ENCODE results near the gene PLN.

Gene PLN

GRCh38 chr6:118542184-118542952 lies 5.7 kb upstream of the PLN start:
- no peak for DNase-seq

DNA sequence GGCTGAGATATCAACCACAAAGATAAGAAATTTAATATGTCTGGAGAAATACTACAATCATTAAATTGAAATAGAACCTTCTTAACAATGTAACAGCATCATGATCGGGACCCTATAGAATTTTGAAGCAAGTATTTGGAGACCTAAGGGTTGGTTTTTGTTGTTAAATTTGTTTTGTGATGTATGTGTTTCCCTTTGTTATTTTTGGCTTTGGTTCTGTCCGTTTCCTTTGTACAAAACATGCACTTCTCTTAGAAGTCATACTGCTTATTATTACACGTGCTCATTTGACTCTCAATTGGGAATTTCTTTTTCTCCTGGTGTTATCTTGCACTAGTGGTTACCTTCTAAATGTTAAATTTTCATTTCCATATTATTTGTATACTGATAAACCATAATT lies 4.0 kb upstream of the PLN start:
- no peak for DNase-seq

- no peak for DNase-seq
Measured at GRCh38 chr6:118546164-118546879, 1.8 kb upstream of the PLN start.

GRCh38 chr6:118546880-118547218 lies 1.2 kb upstream of the PLN start:
- no peak for DNase-seq

DNA sequence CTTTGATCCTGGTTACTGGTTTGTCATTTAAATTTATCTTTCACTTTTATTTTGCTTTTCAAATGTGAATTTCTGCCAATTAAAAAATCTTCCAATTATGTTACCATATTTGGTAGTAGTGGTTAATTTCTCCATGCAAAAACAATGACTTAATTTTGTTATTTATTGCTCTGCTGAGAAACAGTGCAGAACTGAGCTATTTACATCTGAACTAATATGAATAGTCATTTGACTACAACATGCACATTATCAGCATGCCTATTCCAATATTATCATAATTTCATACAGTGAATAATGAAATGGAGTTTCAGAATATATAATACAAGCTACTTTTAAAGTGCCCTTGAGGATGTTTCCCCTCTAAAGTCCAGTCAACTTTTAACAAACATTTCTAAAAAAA lies 517 bp downstream of the PLN start:
- no peak for DNase-seq

DNA sequence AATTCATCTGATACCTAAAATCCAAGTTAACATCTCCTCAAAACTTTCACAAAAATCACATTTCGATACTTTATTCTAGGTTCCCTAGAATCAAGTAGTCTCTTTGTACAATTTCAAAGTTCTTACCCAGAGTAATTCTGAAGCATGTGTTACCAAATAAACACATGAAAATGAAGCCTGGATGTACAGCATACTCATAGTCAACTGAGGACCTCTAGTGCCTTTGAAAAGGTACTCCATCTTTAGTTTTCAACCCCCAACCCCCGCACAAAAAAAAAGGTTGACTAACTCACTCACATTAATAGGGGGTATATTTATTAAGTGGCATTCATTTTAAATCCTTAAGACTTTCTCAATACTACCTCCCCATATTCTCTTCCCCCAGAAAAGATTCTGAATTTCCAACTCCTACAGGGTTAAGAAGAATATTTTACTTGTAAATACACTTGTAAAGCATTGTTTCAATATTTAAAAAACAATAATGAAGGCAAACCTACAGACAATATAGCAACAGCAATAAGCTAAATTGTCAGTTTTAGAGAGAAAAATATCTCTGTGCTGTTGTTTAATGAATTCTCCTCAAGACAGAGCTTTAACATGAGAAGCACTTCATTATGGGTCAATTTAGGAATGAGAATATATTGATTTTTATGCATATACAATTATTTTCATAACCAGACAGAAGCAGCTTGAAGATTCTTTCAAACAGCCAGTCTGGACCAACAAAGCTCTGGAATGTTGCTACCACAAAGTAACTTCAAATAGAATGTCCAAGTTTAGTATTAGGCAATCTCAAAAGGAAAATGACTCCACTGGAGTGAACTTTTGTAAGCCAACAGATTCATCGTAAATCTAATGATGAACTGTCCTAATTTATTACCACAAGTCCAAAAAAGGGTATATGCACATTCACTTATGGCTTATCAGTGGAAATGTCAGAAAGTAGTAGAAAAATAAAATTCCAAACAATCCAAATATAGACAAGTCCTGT lies 3.3 kb downstream of the PLN start:
- DNase-seq = no peak

GRCh38 chr6:118553132-118553531 lies 5.0 kb downstream of the PLN start:
- DNase-seq = no peak

DNA sequence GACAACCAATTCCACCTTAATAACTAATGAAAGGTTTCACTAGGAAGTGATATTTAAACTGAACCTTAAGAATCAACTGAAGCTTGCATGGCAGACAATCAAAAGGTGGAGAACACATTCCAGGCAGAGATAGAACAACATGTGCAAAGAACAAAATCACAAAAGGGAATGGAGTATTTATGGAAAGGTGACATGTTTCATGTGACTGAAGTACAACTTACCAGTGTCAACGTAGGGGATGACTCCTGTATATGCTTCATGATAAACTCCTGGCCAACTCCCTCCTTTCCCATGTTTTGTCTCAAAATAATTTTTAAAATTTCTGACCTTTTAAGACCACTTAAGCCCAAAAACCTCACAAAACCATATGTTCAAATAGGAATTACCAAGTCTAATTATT lies 6.6 kb downstream of the PLN start:
- no peak for DNase-seq

- DNase-seq = no peak
Measured at GRCh38 chr6:118558464-118559217, 10.5 kb downstream of the PLN start.

DNA sequence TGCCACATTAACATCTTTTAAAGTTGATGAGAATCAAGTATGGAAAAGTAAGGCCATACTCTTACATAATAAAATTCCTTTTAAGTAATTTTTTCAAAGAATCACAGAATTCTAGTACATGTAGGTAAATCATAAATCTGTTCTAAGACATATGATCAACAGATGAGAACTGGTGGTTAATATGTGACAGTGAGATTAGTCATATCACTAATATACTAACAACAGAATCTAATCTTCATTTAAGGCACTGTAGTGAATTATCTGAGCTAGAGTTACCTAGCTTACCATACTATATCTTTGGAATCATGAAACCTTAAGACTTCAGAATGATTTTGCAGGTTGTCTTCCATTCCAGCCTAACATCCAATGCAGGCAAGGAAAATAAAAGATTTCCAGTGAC lies 11.6 kb downstream of the PLN start:
- DNase-seq = no peak

DNA sequence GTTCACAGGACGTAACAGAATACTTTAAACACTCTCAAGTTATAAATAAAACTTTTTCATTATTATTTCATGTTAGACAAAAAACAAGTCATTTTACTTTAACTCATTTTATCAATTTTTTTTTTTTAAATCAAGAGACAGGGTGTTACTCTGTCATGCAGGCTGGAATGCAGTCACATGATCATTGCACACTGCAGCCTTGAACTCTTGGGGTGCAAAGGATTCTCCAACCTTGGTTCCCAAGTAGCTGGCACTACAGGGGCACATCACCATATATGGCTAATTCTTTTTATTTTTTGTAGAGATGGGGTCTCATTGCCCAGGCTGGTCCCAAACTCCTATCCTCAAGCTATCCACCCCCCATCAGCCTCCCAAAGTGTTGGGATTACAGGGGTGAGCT lies 14.2 kb downstream of the PLN start:
- no peak for DNase-seq

DNA sequence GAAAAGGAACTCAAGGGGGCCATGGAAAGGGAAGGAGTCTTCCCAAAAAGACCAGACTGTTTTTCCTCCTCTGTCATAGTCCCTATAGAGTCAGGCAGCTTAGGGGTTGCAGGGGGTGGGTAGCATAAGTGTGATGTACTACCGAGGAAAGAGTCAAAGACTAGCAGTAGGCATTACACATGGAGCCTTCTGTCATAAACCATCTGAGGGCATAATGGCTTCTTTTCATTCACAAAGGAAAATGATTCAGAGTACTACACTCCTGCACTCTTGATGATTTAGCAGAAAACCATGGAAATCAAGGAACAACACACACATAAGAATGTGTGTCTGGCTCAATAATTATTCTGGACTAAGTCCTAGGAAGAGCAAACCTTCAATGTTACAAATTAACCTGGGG lies 14.9 kb downstream of the PLN start:
- no peak for DNase-seq

DNA sequence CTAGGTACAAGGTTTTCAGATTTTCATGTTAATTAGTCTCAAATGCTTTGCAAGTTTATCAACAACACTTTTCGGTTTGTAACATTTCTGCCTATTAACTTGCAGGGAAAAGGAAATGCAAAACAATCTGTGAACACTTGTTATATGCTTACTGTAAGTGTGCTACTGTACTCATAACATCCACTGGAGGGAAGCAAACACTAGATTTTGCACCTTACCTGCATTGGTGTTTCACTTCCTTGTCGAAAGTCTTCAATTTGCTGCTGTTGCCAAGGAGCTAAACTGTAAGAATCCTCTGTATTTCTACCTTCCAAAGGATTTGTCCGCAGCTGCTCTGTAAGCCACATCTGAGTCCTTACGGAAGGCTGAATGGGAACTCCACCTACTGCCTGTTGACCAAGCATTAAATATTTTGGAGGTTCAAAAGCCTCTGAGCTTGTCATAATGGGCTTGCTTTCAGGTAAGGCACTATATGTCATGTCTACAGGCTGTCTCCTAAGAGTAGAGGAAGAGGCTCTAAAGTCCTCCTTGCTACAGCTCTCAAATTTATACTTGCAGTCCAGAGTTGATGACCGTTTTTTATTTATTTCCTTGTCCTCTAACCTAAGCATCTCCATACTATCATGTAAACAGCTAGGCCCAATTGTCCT lies 17.3 kb downstream of the PLN start:
- DNase-seq = no peak

- no peak for DNase-seq
Measured at GRCh38 chr6:118567974-118568373, 19.9 kb downstream of the PLN start.

GRCh38 chr6:118569498-118569897 lies 21.4 kb downstream of the PLN start:
- no peak for DNase-seq

DNA sequence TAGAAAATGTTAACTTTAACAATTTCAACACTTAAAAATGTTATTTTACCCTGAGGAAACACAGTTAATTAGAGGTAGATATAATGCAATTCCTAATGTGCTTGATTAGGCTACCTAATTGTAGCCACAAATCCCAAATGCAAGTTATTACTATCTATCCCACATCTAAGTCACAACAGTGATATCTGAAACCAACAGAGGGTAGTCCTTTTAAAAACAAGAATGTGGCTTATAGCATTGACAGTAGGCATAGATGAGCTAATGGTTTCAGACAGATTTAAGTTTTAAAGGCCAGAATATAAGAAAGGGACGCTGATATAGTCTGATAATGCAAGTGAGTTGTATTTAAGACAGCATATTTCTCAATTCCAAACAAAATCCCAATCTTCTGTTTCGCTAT lies 23.0 kb downstream of the PLN start:
- no peak for DNase-seq

- DNase-seq = no peak
Measured at GRCh38 chr6:118574051-118574865, 26.2 kb downstream of the PLN start.

DNA sequence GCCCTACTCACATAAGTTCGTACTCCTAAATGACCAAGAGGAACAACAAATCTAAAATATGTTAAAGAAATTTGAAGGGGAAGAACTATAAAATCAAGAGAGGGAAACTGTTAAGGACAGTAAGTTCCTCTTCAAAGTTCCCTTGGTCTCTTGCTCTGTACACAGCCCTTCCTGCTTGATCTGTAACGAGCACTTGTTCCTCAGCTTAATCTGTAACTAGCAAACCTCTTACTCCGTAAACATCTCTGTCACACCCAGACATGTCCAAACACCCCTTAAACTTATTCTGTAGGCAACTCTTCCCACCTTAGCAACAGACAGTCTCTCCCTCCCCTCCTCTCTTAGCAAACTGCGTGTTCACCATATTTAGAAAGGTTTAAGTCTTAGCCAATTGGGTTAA lies 29.9 kb downstream of the PLN start:
- no peak for DNase-seq

- no peak for DNase-seq
Measured at GRCh38 chr6:118578617-118579016, 30.5 kb downstream of the PLN start.

GRCh38 chr6:118579786-118580185 lies 31.7 kb downstream of the PLN start:
- no peak for DNase-seq

Data from stimulated activated CD4-positive, alpha-beta T cell treated with anti-CD3 and anti-CD28 coated beads, Interleukin-4, amount 100 ng/mL, for 1 hour (primary cell).